ENCODE results near the gene GSK3B. TPM values are rescaled to one million over a fixed set of nuclear protein-coding genes. Genes with fewer than 3 reads are reported as not detected.
A peak's percentile ranks its signal among the peaks of the same experiment; 100 is the strongest.

Gene GSK3B
- total RNA-seq, 1 experiment from 2014 or later, result 56.4 TPM

GRCh38 chr3:119981386-119981785, 112.9 kb downstream of the GSK3B start:
- Histone ChIP-seq H3K9me3 (replicated peaks) (peaks cover 21% of the 10 kb centered on the region), H3K27me3 (no peaks in the 10 kb centered on the region), H3K4me1 (no peaks in the 10 kb centered on the region), H3K4me3 (no peak overlapping the region), H3K27ac (no peak overlapping the region), H3K36me3 (no peaks in the 10 kb centered on the region; the same call in 1 of the 2 replicates)
- no peak for DNase-seq

- H3K27me3 ChIP-seq, result no peaks in the 10 kb centered on the region
- H3K9me3 ChIP-seq (replicated peaks), result peaks cover 8% of the 10 kb centered on the region; the same call in 1 of the 2 replicates
- H3K4me1 ChIP-seq, result no peaks in the 10 kb centered on the region
- peaks cover 3% of the 10 kb centered on the region; the same call in 1 of the 2 replicates for H3K36me3 ChIP-seq
- H3K27ac ChIP-seq, result no peak overlapping the region
- H3K4me3 ChIP-seq, result no peak overlapping the region
- no peak for DNase-seq
Measured at GRCh38 chr3:119978554-119979208, 115.6 kb downstream of the GSK3B start.

DNA sequence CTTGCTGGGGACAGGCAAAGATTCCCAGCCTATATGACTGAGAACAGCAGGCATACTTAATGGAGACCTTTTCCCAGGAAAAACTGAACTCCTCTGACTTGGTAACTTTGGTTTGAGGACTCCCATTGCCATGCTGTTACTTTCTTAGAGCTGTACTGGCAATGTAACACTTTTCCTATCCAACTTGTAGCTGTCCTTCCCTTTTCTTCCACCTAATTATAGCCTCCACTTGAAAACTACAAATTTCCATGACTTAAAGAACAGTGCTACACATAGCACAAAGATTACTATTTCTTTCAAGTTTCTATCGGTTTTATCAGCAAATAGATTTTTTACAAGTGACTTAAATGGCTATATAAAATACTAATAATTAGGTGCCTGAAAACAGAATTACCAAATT, 116.9 kb downstream of the GSK3B start:
- peaks cover 3% of the 10 kb centered on the region; the same call in 1 of the 2 replicates for H3K36me3 ChIP-seq
- no peaks in the 10 kb centered on the region for H3K4me1 ChIP-seq
- 0 out of 2 replicates have a peak, but pooled peaks cover 2% of the 10 kb centered on the region for H3K9me3 ChIP-seq (replicated peaks)
- H3K4me3 ChIP-seq, result no peak overlapping the region
- no peaks in the 10 kb centered on the region for H3K27me3 ChIP-seq
- H3K27ac ChIP-seq, result no peak overlapping the region
- DNase-seq, result no peak

GRCh38 chr3:119976214-119976613, 118.0 kb downstream of the GSK3B start:
- peaks cover 3% of the 10 kb centered on the region; the same call in 1 of the 2 replicates for H3K36me3 ChIP-seq
- H3K27ac ChIP-seq, result no peak overlapping the region
- no peaks in the 10 kb centered on the region for H3K9me3 ChIP-seq (replicated peaks)
- no peaks in the 10 kb centered on the region for H3K27me3 ChIP-seq
- DNase-seq, result no peak
- H3K4me1 ChIP-seq, result no peaks in the 10 kb centered on the region
- H3K4me3 ChIP-seq, result no peak overlapping the region

- Histone ChIP-seq H3K36me3 (peaks cover 3% of the 10 kb centered on the region; the same call in 1 of the 2 replicates), H3K4me3 (no peak overlapping the region), H3K9me3 (replicated peaks) (no peaks in the 10 kb centered on the region), H3K27me3 (no peaks in the 10 kb centered on the region), H3K27ac (no peak overlapping the region), H3K4me1 (no peaks in the 10 kb centered on the region)
- DNase-seq, result no peak
Measured at GRCh38 chr3:119974656-119975055, 119.6 kb downstream of the GSK3B start.

DNA sequence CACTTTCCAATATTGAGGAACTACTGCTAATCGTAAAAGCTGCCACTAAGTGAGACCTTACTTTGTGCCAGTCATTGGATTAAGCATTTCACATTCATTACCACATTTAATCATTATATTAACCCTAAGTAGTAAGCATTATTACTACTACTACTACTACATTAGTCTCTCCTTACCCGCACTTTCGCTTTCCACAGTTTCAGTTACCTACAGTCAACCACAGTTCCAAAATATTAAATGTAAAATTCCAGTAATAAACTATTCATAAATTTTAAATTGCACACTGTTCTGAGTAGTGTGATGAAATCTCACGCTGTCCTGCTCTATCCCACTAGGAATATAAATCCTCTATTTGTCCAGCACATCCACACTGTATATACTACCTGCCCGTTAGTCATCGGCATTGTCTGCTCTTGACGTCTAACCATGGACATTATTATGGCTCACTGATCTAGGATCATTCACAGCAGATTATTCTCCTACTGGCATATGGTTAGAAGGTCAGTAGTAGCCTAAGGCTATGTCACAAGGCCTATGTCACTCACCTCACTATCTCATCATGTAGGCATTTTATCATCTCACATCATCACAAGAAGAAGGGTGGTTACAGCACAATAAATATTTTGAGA, 121.1 kb downstream of the GSK3B start:
- peaks cover 3% of the 10 kb centered on the region; the same call in 1 of the 2 replicates for H3K36me3 ChIP-seq
- no peaks in the 10 kb centered on the region for H3K9me3 ChIP-seq (replicated peaks)
- no peak for DNase-seq
- no peak overlapping the region for H3K4me3 ChIP-seq
- no peak overlapping the region for H3K27ac ChIP-seq
- H3K27me3 ChIP-seq, result no peaks in the 10 kb centered on the region
- no peaks in the 10 kb centered on the region for H3K4me1 ChIP-seq

GRCh38 chr3:119969759-119970158, 124.5 kb downstream of the GSK3B start:
- H3K27me3 ChIP-seq, result no peaks in the 10 kb centered on the region
- DNase-seq, result no peak
- H3K27ac ChIP-seq, result no peak overlapping the region
- peaks cover under 1% of the 10 kb centered on the region; the same call in 1 of the 2 replicates for H3K36me3 ChIP-seq
- no peaks in the 10 kb centered on the region for H3K9me3 ChIP-seq (replicated peaks)
- H3K4me3 ChIP-seq, result no peak overlapping the region
- H3K4me1 ChIP-seq, result no peaks in the 10 kb centered on the region

DNA sequence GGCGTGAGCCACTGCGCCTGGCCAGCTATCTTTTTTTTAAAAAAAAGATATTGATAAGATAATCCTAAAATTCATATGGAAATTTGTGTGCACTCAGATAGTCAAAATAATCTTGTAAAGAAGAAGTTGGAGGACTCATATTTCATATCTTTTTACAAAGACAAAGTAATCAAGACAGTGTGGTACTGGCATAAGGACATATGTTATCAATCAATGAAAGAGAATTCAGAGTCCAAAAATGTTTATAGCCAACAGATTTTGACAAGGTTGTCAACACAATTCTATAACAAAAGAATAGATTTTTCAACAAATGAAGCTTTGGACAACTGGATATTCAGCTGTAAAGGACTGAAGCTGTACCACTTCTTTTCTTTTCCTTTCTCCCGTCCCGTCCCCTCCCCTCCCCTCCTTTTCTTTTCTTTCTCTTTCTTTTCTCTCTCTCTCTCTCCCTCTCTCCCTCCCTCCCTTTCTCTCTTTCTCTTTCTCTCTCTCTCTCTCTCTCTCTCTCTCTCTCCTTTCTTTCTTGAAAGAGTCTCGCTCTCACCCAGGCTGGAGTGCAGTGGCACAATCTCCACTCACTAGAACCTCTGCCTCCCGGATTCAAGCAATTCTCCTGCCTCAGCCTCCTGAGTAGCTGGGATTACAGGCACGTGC, 126.8 kb downstream of the GSK3B start:
- H3K4me1 ChIP-seq, result no peaks in the 10 kb centered on the region
- no peaks in the 10 kb centered on the region for H3K9me3 ChIP-seq (replicated peaks)
- peaks cover 2% of the 10 kb centered on the region; the same call in 1 of the 2 replicates for H3K36me3 ChIP-seq
- H3K27ac ChIP-seq, result no peak overlapping the region
- DNase-seq, result no peak
- H3K4me3 ChIP-seq, result no peak overlapping the region
- no peaks in the 10 kb centered on the region for H3K27me3 ChIP-seq

GRCh38 chr3:119965692-119966091, 128.6 kb downstream of the GSK3B start:
- Histone ChIP-seq H3K27ac (no peak overlapping the region), H3K36me3 (0 out of 2 replicates have a peak, but pooled peaks cover 2% of the 10 kb centered on the region), H3K4me1 (no peaks in the 10 kb centered on the region), H3K9me3 (replicated peaks) (no peaks in the 10 kb centered on the region), H3K27me3 (no peaks in the 10 kb centered on the region), H3K4me3 (no peak overlapping the region)
- no peak for DNase-seq

GRCh38 chr3:119964294-119964693, 130.0 kb downstream of the GSK3B start:
- DNase-seq, result no peak
- Histone ChIP-seq H3K27ac (no peak overlapping the region), H3K9me3 (replicated peaks) (no peaks in the 10 kb centered on the region), H3K36me3 (peaks cover 2% of the 10 kb centered on the region; the same call in 1 of the 2 replicates), H3K4me1 (no peaks in the 10 kb centered on the region), H3K27me3 (no peaks in the 10 kb centered on the region), H3K4me3 (no peak overlapping the region)

DNA sequence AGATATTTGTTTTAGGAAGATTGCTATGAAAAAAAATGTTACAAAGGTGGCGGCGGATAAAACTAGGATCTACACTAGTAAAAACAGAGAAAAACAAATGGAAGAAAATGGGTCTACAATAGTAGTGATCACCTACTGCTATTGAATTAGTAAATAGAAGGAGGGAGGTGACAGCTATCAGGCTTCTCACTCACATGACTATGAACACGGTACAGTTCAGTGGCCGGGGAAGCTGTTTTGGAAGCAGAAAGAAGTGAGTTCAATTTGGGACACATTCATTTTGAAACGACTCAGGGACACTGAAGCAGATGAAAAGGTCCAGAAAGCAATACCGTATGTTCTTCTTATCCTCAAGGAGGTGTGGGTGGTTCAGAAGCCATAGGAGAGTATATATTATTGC, 138.3 kb downstream of the GSK3B start:
- Histone ChIP-seq H3K27ac (no peak overlapping the region), H3K4me1 (no peaks in the 10 kb centered on the region), H3K9me3 (replicated peaks) (no peaks in the 10 kb centered on the region), H3K36me3 (peaks cover 2% of the 10 kb centered on the region; the same call in 1 of the 2 replicates), H3K4me3 (no peak overlapping the region), H3K27me3 (no peaks in the 10 kb centered on the region)
- no peak for DNase-seq

- no peaks in the 10 kb centered on the region for H3K4me1 ChIP-seq
- no peak overlapping the region for H3K4me3 ChIP-seq
- no peaks in the 10 kb centered on the region for H3K9me3 ChIP-seq (replicated peaks)
- no peaks in the 10 kb centered on the region for H3K27me3 ChIP-seq
- no peak overlapping the region for H3K27ac ChIP-seq
- H3K36me3 ChIP-seq, result 0 out of 2 replicates have a peak, but pooled peaks cover 6% of the 10 kb centered on the region
- no peak for DNase-seq
Measured at GRCh38 chr3:119950666-119951325, 143.5 kb downstream of the GSK3B start.

GRCh38 chr3:119945291-119945690, 149.0 kb downstream of the GSK3B start:
- no peaks in the 10 kb centered on the region for H3K27me3 ChIP-seq
- no peak overlapping the region for H3K27ac ChIP-seq
- H3K4me3 ChIP-seq, result no peak overlapping the region
- H3K4me1 ChIP-seq, result 0 out of 2 replicates have a peak, but pooled peaks cover 7% of the 10 kb centered on the region
- DNase-seq, result no peak
- peaks cover 10% of the 10 kb centered on the region; the same call in 1 of the 2 replicates for H3K36me3 ChIP-seq
- no peaks in the 10 kb centered on the region for H3K9me3 ChIP-seq (replicated peaks)

DNA sequence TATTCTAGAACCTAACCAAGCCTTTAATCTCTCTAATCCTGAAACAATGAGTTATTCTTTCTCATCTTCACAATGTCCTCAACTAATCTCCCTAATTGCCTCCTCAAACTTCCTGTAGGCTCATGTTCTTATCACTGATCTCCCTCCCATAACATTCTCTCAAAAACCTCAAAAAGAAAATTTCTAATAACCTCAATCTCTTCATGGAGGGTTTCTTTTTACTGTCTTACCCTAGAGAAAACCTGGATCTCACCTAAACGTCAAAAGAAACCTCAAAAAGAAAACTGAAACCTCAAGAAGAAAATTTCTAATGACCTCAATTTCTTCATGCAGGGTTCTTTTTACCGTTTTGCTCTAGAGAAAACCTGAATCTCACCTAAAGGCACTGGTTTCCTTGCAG, 150.2 kb downstream of the GSK3B start:
- Histone ChIP-seq H3K36me3 (peaks cover 10% of the 10 kb centered on the region; the same call in 1 of the 2 replicates), H3K4me1 (0 out of 2 replicates have a peak, but pooled peaks cover 7% of the 10 kb centered on the region), H3K9me3 (replicated peaks) (no peaks in the 10 kb centered on the region), H3K27me3 (no peaks in the 10 kb centered on the region), H3K4me3 (no peak overlapping the region), H3K27ac (no peak overlapping the region)
- DNase-seq, result peak in 1 of 2 experiments; percentile 16

Measured in SJCRH30 (cell line).